GM19372 (cell line): ENCODE data around the gene PRPSAP1.
"Not testable (repeated sequence)": the region's sequence is repeated elsewhere in the genome, so short reads cannot be mapped to it uniquely, and the experiment has no call there.

ENCODE experiments used
- ATAC-seq: cut with Tn5 transposase; IDR thresholded peaks from one replicate; pipeline ENCODE4 v1.9.1; 2021; ENCODE audit warnings: mild to moderate bottlenecking, low read depth, moderate library complexity; ENCODE audit not compliant: unreplicated experiment

PRPSAP1 gene

DNA sequence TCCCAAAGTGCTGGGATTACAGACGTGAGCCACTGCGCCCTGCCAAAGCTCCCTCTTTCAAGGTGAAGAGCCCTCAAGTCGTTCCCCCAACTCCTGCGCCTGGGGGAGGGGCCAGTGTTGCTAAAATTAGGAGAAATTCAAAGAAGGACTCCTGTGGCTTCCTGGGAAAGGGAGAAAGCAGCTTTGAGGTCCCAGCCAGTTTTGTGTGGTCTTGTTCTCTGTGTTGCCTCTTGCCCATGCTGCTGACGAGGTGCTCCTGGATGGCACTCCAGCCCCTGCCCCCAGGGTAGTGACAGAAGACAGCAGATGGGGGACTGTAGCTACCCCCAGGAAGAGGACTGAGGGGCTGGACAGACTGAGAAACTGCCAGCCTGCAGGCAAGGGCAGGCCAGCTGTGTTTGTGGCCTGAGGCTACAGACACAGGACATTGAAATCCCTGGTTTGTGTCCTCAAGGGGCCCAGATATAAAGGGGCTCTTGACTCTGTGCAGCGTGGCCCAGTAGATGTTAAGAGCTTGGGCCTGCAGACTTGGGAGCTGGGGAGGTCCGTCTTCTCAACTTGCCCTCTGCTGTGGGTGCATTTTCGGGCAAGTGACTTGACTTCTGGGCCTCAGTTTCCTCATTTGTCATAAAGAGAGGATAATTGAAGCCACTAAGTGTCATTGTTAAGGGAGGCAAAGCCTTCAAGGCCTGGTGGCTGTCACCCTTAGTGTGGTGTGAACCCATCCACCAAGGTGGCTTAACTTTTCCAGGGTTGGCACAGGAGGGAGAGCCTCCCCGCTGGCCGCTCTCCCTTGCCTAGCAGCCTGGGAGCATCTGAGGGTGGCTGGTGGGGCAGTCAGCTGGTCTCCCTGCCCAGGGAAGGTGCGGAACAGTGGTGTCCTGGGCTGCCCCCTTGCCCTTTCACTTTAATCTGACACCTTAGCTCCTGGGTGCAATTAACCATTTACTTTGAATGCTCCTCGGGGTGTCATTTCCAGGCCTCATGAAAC, 84.4 kb downstream of the PRPSAP1 start:
- no peak for ATAC-seq

DNA sequence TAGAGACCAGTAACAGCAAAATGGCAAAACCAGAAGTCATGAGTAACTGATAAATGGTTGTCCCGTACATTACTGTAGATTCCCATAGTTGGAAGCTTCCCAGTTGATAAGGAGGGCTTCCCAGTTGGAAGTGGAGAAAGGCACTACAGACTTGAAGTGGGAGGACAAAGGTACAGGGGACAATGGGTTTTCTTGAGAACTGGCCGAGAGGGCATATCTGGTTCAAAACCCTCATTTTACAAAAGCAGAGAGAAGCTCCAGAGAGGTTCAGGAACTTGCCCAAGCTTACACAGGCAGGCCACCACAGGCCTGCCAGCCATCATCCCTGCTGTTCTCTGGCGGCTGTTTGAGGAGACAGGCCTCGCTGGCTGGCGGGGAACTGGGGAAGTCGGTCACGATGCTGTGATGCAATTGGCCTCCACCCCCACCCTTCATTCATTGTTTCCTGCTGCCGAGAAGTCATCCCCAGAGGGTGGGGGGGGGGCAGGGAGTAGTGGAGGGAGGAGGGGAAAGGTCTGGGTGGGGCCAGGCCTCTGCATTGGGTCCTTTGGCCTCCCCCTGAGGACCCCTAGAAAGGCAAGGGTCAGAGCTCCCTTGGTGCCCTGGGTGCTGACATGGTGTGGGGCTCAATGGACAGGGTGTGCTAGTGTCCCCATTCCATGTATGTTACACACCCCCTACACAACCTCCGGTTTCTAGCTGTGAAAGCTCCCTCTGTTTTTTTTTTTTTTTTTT, 85.5 kb downstream of the PRPSAP1 start:
- ATAC-seq: no peak

DNA sequence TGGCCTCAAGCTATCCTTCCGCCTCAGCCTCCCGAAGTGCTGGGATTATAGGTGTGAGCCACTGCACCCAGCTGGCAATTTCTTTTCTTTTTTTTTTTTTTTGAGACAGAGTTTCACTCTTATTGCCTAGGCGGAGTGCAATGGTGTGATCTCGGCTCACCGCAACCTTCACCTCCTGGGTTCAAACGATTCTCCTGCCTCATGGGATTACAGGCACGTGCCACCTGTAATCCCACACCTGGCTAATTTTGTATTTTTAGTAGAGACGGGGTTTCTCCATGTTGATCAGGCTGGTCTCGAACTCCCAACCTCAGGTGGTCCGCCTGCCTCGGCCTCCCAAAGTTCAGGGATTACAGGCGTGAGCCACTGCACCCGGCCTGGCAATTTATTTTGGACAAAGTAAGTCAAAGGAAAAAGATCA, 86.1 kb downstream of the PRPSAP1 start:
- ATAC-seq: not testable (repeated sequence)

DNA sequence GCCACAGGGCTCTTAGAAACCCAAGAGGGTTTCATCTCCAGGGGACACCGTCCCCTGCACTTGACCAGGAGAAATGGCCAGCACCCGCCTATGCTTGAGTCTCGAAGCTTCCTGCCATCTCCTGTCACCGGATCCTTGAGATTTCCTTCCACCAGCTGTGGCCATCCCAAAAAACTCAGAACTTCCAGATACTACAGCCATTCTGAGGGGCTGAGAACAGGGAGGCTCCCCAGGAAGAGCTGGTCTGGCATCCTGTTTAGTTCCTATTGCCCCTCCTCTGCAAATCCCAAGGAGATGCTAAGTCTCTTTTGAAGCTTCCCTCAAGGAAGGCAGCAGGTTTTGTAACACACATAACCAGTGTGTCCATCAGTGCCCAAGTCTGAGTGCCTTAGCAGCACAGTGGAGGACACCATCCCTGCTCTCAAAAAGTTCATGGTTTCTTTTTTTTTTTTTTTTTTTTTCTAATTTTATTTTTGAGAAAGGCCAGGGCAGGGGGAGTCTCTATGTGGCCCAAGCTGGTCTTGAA, 86.6 kb downstream of the PRPSAP1 start:
- no peak for ATAC-seq

DNA sequence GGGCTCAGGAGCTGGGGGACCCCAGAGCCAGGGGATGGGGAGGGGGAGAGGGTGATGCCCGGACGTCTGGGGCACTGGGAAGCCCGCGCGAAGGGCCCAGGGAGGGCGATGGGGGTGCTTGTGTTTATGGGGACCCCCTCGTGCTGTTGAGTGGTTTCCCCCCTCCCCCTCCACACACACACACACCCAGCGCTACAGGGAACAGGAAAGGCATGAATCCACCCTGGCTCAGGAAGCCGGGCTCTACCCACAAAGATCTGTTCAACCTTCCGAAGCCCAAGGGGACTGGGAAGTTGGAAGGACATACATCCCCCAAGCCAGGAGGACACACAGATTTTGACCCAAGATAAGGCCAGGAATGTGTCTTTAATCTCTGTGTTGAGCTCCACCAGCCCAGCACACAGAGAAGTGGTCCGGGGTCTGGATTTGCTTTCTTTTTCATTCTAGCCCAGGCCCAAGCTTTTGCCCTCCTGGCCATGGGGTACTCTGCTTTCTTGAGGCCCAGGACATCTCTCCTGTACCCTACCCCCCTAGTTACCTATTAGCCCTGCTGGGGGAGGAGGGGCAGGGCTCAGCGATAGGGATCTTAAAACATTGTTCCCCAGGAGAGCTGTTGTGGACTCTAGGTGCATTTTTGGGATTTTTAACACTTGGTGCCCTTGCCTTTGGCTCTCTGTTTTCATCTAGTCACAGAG, 87.3 kb downstream of the PRPSAP1 start:
- ATAC-seq: no peak

DNA sequence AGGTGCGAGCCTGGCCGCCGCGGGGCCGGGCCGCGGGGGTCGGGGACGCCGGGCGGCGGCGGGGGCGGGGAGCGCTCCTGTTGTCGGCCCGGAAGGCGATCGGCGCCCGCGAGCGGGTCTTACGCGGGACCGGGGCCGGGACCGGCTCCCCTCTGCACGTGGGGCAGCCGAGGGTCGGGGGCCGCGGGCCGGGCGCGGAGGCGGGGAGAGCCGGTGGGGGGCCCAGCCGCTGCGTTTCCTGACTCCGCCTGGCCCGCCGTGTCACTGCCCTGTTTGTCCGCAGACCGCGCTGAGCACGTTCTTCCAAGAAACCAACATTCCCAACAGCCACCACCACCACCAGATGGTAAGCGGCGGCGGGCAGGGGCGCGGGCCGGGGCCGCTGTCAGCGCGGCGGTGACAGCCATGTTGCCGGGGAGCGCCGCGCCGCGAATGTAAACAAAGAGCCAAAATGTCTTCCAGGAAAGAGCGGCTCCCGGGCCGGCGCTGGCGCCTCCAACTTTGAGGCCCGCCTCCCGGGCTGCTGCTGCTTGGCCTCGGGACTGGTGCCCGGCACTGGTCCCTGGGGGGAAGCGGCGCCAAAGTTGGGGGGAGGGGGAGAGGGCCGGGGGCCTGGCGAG, 88.0 kb downstream of the PRPSAP1 start:
- no peak for ATAC-seq

DNA sequence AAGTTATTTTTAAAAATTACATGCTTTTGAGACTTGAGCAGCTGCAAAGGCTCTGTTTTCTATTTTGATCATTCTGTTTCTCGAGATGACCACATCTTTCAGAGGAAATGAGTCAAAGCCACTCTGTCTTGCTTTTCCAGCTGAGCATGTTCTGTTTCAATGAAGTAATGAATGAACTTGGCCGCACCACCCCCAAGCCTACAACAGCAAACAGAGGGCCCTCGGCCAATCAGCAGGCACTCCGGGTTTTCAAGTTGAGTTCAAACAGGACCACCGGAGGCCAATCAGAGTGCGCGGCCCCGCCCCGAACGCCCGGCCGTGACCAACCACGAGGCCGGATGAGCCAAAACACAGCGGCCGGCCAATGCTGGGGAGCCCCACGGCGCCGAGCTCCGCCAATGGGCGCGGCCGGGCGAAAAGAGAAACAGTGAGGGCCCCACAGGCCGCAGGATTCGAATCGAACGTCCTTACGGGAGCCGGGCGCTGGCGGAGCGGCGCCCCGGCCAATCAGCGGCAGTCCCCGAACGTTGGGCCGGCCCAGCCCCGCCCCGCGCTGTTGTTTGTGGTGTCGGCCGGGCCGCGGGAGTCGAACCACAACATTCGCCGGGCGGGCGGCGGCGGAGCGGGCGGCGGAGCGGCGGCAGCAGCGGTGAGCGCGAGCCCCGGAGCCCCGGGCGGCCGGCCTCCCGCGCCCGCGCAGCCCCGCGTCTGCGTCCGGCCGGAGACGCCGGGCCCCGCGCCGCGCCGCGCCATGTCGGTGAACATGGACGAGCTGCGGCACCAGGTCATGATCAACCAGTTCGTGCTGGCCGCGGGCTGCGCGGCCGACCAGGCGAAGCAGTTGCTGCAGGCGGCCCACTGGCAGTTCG, 88.7 kb downstream of the PRPSAP1 start, which contains the start of gene UBALD2:
Gene UBALD2, plus strand, starts transcription at position 594 of the 869 bp plus-strand sequence. Its CDS starts 158 bp downstream, at position 752.
- peak; percentile 85 for ATAC-seq

DNA sequence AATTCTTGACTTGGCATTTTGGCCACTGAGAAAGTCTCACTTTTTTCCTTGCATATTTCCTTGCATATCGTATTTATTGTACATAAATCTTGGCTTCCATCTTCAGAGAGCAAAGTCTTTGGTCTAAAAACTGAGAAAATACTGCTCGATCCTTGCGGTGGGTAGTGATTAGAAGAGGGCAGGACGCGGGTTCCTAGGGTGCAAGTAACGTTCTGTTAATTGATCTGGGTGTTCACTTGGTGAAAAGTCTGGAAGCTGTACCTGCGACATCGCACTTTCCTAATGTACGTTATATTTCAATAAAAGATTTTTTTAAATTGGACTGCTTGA, 89.3 kb downstream of the PRPSAP1 start:
- ATAC-seq: peak; percentile 0

DNA sequence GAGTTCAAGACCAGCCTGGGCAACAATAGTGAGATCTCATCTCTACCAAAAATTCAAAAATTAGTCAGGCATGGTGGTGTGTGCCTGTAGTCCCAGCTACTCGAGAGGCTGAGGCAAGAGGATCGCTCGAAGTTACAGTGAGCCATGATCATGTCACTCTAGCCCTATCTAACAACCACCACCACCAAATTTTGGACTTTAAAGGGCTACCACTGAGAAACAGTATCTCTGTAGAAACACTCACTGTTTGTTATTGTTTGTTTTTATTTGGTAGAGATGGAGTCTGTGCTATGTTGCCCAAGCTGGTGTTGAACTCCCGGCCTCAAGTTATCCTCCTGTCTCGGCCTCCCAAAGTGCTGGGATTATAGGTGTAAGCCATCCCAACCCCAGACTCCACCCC, 89.8 kb downstream of the PRPSAP1 start:
- no peak for ATAC-seq

DNA sequence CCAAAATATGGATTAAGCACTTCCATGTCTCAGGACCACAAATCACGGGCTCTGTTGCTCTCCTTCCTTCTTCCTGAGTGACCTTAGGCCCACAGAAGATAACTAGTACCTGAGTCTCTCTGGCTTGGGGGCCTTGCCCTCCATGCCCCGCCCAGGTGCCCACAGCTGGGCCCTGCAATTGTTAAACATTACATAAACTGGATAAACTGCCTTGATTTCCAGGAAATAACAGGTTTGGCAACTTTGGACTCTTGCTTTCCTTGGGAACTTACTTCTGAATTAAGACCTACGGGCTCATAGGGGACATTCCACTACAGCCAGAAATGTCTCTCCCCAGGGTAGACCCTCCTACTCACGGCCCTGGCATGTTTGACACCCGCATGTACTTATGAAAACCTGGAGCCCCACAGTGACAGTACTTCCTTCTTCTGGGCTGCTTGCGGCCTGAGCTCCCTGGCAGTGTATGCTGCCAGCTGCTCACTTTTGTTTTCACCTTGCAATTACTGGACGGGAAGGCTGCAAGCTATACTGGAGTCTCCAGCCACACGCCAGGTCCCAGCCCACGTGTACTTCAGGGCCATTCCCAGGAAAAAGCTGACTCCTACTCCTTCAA, 90.9 kb downstream of the PRPSAP1 start:
- ATAC-seq: no peak

DNA sequence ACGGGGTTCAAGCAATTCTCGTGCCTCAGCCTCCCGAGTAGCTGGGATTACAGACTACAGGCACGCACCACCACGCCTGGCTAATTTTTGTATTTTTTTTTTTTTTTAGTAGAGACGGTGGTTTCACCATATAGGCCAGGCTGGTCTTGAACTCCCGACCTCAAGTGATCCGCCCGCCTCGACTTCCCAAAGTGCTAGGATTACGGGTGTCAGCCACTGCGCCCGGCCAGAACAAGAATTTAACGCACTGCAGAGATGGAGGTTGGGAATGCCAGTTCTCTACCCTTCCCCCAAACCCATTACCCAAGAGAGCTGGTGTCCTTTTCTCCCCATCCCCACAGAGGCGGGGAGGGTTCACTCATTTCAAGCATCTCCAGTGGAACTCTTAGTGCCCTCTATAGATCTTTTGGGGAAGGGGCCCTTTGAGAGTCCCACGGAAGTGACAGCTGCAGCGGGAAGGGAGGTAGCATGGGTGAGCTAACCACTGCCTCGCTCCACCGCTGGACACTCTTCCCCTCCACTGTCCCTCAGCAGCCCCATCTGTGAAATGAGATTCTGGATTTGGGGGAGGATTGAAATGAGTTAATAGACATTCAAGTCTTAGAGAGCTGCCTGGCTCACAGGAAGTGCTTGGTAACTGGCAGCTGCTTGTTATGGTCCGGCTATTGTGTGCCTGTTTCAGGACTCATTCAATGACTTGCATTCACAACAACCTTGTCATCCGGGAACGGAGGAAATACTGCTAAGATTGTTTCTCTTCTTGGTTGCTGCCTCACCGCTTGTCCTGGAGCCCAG, 92.1 kb downstream of the PRPSAP1 start:
- no peak for ATAC-seq

DNA sequence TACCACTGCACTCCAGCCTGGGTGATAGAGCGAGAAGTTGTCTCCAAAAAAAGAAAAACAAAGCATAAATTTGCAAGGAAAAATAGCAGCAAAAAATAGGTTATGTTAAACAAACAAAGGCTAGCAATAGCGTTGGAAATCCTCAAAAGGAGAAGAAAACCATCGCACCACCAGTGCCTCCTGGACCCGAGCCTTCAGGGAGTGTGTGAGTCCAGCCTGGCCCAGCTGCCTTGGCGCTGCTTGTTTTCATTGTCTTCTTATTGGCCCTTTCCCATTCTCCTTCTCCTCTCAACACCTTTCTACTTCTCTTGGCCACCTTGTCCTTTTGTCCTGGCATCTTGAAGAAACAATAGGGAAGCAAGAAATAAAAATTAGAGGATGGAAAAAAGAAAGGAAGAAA, 93.0 kb downstream of the PRPSAP1 start:
- ATAC-seq: no peak

DNA sequence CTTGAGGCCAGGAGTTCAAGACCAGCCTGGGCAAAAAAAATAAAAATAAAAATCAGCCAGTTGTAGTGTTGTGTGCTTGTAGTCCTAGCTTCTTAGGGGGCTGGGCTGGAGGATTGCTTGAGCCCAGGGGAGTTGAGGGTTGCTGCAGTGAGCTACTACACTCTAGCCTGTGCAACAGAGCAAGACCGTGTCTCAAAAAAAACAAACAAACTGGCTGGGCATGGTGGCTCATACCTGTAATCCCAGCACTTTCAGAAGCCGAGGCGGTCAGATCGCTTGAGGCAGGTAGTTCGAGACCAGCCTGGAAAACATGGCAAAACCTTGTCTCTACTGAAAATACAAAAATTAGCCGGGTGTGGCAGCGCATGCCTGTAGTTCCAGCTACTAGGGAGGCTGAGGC, 93.5 kb downstream of the PRPSAP1 start:
- no peak for ATAC-seq
